ENCODE results near the gene AIMP2. TPM values are rescaled to one million over a fixed set of nuclear protein-coding genes. Genes with fewer than 3 reads are reported as not detected.

AIMP2 gene
- total and polyA plus RNA-seq, 2 of the 4 experiments (the other 2 are of a cell fraction) = 57.5 to 58.6 TPM

DNA sequence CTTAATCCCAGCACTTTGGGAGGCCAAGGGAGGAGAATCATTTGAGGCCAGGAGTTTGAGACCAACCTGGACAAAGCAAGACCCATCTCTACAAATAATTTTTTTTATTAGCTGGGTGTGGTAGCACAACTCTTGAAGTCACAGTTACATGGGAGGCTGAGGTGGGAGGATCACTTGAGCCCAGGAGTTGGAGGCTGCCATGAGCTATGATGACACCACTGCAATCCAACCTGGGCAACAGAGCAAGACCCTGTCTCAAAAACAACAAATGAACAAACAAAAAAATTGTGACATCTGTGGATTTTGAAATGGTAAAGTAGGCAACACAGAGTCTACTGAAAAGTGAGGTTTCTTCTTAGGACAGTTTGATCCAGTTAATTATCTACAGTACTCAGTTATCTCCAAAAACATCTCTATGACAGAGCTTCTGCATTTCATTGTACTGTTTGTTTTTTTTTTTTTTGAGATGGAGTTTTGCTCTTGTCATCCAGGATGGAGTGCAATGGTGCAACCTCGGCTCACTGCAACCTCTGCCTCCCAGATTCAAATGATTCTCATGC is 18.8 kb downstream of the AIMP2 start:
- no peak overlapping the region for H3K56ac ChIP-seq (ENCODE audit: extremely low read depth, insufficient read depth, low read length)
- H3K36me3 ChIP-seq (ENCODE audit: control insufficient read depth, insufficient read depth, low read length) = peaks cover 60% of the 10 kb centered on the region
- no peak overlapping the region for H3K4ac ChIP-seq (ENCODE audit: low read depth, low read length)
- H4K20me1 ChIP-seq (ENCODE audit: insufficient read depth, low read length) = no peaks in the 10 kb centered on the region; the same call in 1 of the 2 replicates
- intact Hi-C loops (cut with micrococcal nuclease) (no loop called here), in situ Hi-C loops (cut with MboI; ENCODE audit: low sequenced_read_pairs) (no loop called here), dilution Hi-C loops (cut with HindIII; ENCODE audit: low sequenced_read_pairs, unreplicated experiment) (no loop called here)
- H4K8ac ChIP-seq (ENCODE audit: low read depth in 2 of 2, low read length in 2 of 2) = no peak overlapping the region
- ATAC-seq (ENCODE audit: low read depth) (no peak), DNase-seq (no peak)
- H3K9ac ChIP-seq (ENCODE audit: low read depth, low read length) = no peak overlapping the region
- no peak overlapping the region for H3K14ac ChIP-seq (replicated peaks; ENCODE audit: low read depth, low read length)
- BruUV-seq (replicated peaks) = no TSS peak
- no peak overlapping the region for H4K91ac ChIP-seq (ENCODE audit: insufficient read depth, low read depth, low read length)
- no peak overlapping the region for H3K27ac ChIP-seq (ENCODE audit: insufficient read depth, low read length)
- H2BK120ac ChIP-seq (ENCODE audit: low read depth, low read length) = no peak overlapping the region
- CTCF ChIA-PET = interaction anchor here (0.5 to 1.1 kb wide), 2 partner anchors 31 to 48 kb away, joined by 4 to 6 read pairs; no protein-coding TSS in a partner anchor
- no peak overlapping the region for H3K23ac ChIP-seq (ENCODE audit: low read depth, low read length)
- no peaks in the 10 kb centered on the region for H3K9me3 ChIP-seq (ENCODE audit: control insufficient read depth, insufficient read depth, low read length)
- H2AK9ac ChIP-seq (replicated peaks; ENCODE audit: low read depth, low read length, poor library complexity) = no peak overlapping the region
- H3K4me3 ChIP-seq (ENCODE audit: insufficient read depth, low read depth, low read length) = no peak overlapping the region
- no peaks in the 10 kb centered on the region for H3K4me1 ChIP-seq (ENCODE audit: control insufficient read depth, insufficient read depth, low read length)
- H3K9me1 ChIP-seq (ENCODE audit: insufficient read depth, low read length) = 0 out of 2 replicates have a peak, but pooled peaks cover 6% of the 10 kb centered on the region
- H3K18ac ChIP-seq (ENCODE audit: low read depth, low read length) = no peak overlapping the region
- no peak overlapping the region for H2AFZ ChIP-seq (replicated peaks; ENCODE audit: low read length, poor library complexity)
- TF ChIP-seq RFX5 (IDR thresholded peaks at IDR 0.05; ENCODE audit: low read depth, low read length) (no peak), CEBPB (IDR thresholded peaks at IDR 0.05; ENCODE audit: low read depth, low read length) (no peak), MAZ (IDR thresholded peaks at IDR 0.05; ENCODE audit: borderline replicate concordance, low read depth, low read length) (no peak), RAD21 (IDR thresholded peaks at IDR 0.05; ENCODE audit: low read length) (no peak), MAFK (IDR thresholded peaks at IDR 0.05; ENCODE audit: low read depth, low read length) (no peak), BHLHE40 (IDR thresholded peaks at IDR 0.05; ENCODE audit: low read depth, low read length) (no peak), NFE2L2 (IDR thresholded peaks at IDR 0.05; ENCODE audit: low read depth, low read length) (no peak), CTCF (conservative IDR thresholded peaks at IDR 0.05; ENCODE audit: low read depth, low read length) (no peak), ELK1 (IDR thresholded peaks at IDR 0.05; ENCODE audit: borderline replicate concordance, low read depth, low read length) (no peak), RCOR1 (IDR thresholded peaks at IDR 0.05; ENCODE audit: insufficient replicate concordance, low read length) (no peak), FOS (IDR thresholded peaks at IDR 0.05; ENCODE audit: low read depth, low read length) (no peak), POLR2A (IDR thresholded peaks at IDR 0.05; ENCODE audit: low read depth, low read length) (no peak), CHD1 (IDR thresholded peaks at IDR 0.05; ENCODE audit: low read depth, low read length) (no peak), MXI1 (IDR thresholded peaks at IDR 0.05; ENCODE audit: borderline replicate concordance, low read depth, low read length) (no peak), SMC3 (IDR thresholded peaks at IDR 0.05; ENCODE audit: low read depth, low read length) (no peak)
- TF ChIP-seq, protein P1, sequence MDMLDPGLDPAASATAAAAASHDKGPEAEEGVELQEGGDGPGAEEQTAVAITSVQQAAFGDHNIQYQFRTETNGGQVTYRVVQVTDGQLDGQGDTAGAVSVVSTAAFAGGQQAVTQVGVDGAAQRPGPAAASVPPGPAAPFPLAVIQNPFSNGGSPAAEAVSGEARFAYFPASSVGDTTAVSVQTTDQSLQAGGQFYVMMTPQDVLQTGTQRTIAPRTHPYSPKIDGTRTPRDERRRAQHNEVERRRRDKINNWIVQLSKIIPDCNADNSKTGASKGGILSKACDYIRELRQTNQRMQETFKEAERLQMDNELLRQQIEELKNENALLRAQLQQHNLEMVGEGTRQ (IDR thresholded peaks at IDR 0.05; ENCODE audit: low read depth, low read length) = no peak
- no peak overlapping the region for H2BK20ac ChIP-seq (ENCODE audit: low read depth, low read length)
- no peak overlapping the region for H3K4me2 ChIP-seq (ENCODE audit: low read depth, low read length)
- POLR2A ChIA-PET (ENCODE audit: unreplicated experiment) = interaction anchor here (0.6 kb wide), 1 partner anchor 28 kb away, joined by 3 read pairs; no protein-coding TSS in a partner anchor
- no peak overlapping the region for H2BK15ac ChIP-seq (ENCODE audit: low read depth, low read length)
- no peak overlapping the region for H2BK5ac ChIP-seq (ENCODE audit: low read depth, low read length, poor library complexity, severe bottlenecking)
- no peaks in the 10 kb centered on the region for H3K27me3 ChIP-seq (ENCODE audit: control insufficient read depth, insufficient read depth, low read length)
- no CpG with 5 or more reads among the region's 1 CpG for WGBS, 2 experiments (ENCODE audit: extremely low coverage in 2 of 2, insufficient read length in 1 of 2)
- H4K5ac ChIP-seq (ENCODE audit: low read depth, low read length) = no peak overlapping the region
- H3K79me1 ChIP-seq (ENCODE audit: low read depth in 1 of 2, low read length in 2 of 2) = peaks cover 14 to 32% of the 10 kb centered on the region in 2 experiments; a peak in 3 of 4 replicates
- H2AK5ac ChIP-seq (ENCODE audit: low read depth, low read length) = no peak overlapping the region
